ENCODE measurements around the gene RABGAP1L.

The RABGAP1L gene

GRCh38 chr1:174654560-174654959, 495.2 kb downstream of the RABGAP1L start:
- TF ChIP-seq, protein P1, sequence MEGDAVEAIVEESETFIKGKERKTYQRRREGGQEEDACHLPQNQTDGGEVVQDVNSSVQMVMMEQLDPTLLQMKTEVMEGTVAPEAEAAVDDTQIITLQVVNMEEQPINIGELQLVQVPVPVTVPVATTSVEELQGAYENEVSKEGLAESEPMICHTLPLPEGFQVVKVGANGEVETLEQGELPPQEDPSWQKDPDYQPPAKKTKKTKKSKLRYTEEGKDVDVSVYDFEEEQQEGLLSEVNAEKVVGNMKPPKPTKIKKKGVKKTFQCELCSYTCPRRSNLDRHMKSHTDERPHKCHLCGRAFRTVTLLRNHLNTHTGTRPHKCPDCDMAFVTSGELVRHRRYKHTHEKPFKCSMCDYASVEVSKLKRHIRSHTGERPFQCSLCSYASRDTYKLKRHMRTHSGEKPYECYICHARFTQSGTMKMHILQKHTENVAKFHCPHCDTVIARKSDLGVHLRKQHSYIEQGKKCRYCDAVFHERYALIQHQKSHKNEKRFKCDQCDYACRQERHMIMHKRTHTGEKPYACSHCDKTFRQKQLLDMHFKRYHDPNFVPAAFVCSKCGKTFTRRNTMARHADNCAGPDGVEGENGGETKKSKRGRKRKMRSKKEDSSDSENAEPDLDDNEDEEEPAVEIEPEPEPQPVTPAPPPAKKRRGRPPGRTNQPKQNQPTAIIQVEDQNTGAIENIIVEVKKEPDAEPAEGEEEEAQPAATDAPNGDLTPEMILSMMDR (IDR thresholded peaks at IDR 0.05; ENCODE audit: extremely low read depth, insufficient read depth, missing control alignments), result no peak
- in situ Hi-C loops (cut with MboI; ENCODE audit: low pct_unique_long_range_greater_than_20kb, low sequenced_read_pairs, unreplicated experiment), result no loop called here
- DNase-seq (ENCODE audit: low spot score), result no peak

DNA sequence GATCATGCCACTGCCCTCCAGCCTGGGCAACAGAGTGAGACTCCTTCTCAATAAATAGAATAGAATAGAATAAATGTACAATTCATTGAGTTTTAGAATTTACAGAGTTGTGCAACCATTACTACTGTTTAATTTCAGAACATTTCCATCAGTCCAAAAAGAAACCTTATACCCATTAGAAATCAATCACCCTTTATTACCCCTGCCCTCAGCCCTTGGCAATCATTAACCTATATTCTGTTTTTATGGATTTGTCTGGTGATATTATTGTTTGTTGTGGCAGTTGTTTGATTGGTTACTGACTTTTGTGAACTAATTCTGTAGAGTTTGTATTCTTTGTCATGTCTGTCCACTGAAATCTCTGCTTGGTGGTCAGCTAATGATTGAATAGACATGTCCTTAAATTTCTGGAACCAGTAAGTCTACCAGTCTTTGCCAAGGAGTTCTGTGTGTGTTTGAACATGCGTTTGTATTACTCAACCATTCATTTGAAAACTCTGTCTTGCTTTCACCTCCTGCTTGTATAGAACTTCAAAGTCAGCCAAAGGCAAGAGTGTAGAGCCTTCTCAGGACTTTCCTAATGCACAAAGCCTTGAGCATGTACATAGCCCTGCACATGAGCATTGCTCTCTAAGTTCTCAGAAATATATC, 497.2 kb downstream of the RABGAP1L start:
- no peak for DNase-seq (ENCODE audit: low spot score)
- TF ChIP-seq, protein P1 (IDR thresholded peaks at IDR 0.05; ENCODE audit: extremely low read depth, insufficient read depth, missing control alignments), result no peak
- in situ Hi-C loops (cut with MboI; ENCODE audit: low pct_unique_long_range_greater_than_20kb, low sequenced_read_pairs, unreplicated experiment), result no loop called here

GRCh38 chr1:174657411-174657810, 498.1 kb downstream of the RABGAP1L start:
- DNase-seq (ENCODE audit: low spot score), result no peak
- TF ChIP-seq, protein P1 (IDR thresholded peaks at IDR 0.05; ENCODE audit: extremely low read depth, insufficient read depth, missing control alignments), result no peak
- in situ Hi-C loops (cut with MboI; ENCODE audit: low pct_unique_long_range_greater_than_20kb, low sequenced_read_pairs, unreplicated experiment), result no loop called here

DNA sequence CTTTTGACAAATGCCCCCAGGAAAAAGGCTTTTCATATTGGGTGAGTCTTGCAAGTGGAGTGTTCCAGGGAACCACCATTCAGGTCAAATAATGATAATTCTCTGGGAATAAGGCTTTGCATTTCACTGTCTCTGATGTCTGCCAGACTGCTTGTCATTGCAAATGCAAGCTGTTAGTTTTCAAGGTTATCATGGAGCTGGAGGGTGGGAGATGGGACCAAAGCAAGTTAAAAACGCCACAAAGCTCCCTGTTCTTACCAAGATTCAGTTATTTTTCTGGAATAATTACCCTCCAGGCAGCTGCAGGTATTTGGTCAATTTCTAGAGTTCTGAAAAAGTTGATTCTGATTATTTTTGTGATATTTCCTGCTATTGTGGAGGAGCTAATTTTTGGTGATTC, 498.6 kb downstream of the RABGAP1L start:
- no peak for DNase-seq (ENCODE audit: low spot score)
- TF ChIP-seq, protein P1 (IDR thresholded peaks at IDR 0.05; ENCODE audit: extremely low read depth, insufficient read depth, missing control alignments), result no peak
- in situ Hi-C loops (cut with MboI; ENCODE audit: low pct_unique_long_range_greater_than_20kb, low sequenced_read_pairs, unreplicated experiment), result no loop called here

DNA sequence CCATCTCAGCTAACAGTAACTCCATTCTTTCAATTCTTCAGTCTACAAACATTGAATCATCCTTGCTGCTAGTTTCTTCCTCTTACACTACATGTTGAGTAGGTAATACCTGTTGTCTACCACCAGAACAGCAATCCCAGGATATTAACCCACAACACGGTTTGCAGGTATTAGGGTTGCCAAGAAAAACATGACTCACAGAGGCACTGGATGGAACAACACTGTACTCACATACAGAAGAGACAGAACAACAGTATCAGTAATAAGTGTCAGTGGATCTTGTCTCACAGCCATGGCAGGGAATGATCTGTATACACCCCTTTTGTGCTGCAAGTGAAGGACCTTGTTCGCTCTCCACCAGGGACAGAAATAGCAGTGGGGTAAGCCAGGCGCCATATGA, 500.5 kb downstream of the RABGAP1L start:
- DNase-seq (ENCODE audit: low spot score), result no peak
- in situ Hi-C loops (cut with MboI; ENCODE audit: low pct_unique_long_range_greater_than_20kb, low sequenced_read_pairs, unreplicated experiment), result no loop called here
- TF ChIP-seq, protein P1 (IDR thresholded peaks at IDR 0.05; ENCODE audit: extremely low read depth, insufficient read depth, missing control alignments), result no peak

DNA sequence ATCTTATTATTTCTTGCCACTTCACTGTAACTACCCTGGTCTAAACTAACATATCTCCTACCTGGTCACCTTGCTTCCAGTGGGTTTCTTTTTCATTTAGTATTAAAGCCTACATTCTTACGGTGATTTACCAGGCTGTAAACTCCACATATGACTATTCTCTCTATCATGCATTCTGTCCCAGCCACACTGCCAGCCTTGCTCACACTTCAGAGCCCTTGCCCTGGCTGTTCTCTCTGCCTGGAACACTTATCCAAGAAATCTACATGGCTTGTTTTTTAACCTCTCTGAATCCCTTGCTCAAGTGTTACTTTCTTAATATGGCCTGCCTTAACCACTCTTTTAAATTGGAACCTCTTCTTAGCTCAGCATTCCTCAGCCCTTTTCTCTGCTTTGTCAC, 501.2 kb downstream of the RABGAP1L start:
- no peak for DNase-seq (ENCODE audit: low spot score)
- in situ Hi-C loops (cut with MboI; ENCODE audit: low pct_unique_long_range_greater_than_20kb, low sequenced_read_pairs, unreplicated experiment), result no loop called here
- TF ChIP-seq, protein P1 (IDR thresholded peaks at IDR 0.05; ENCODE audit: extremely low read depth, insufficient read depth, missing control alignments), result no peak
